ENCODE measurements around the gene GNL3L. TPM values are rescaled to one million over a fixed set of nuclear protein-coding genes. Genes with fewer than 3 reads are reported as not detected.
A peak's percentile ranks its signal among the peaks of the same experiment; 100 is the strongest.

Gene GNL3L
- total and polyA plus RNA-seq, 2 donors from 2014 or later: 2.5 to 45.0 TPM

GRCh38 chrX:54496936-54497335, 33.1 kb upstream of the GNL3L start:
- H3K4me1 ChIP-seq (ENCODE audit: control insufficient read depth in 2 of 3, insufficient read depth in 2 of 3, low read depth in 1 of 3, low read length in 3 of 3): peaks cover 0 to 5% (median 0%) of the 10 kb centered on the region in 3 donors
- intact Hi-C loops (cut with DNase I): no loop called here
- H3K27ac ChIP-seq (ENCODE audit: low read depth in 2 of 2, low read length in 2 of 2): no peak overlapping the region
- H3K9me3 ChIP-seq (ENCODE audit: control insufficient read depth in 2 of 3, insufficient read depth in 1 of 3, low read length in 3 of 3): no peaks in the 10 kb centered on the region
- DNase-seq (no peak), FAIRE-seq (no peak)
- H3K9ac ChIP-seq (ENCODE audit: low read length in 3 of 3): no peak overlapping the region
- TF ChIP-seq, protein P1, sequence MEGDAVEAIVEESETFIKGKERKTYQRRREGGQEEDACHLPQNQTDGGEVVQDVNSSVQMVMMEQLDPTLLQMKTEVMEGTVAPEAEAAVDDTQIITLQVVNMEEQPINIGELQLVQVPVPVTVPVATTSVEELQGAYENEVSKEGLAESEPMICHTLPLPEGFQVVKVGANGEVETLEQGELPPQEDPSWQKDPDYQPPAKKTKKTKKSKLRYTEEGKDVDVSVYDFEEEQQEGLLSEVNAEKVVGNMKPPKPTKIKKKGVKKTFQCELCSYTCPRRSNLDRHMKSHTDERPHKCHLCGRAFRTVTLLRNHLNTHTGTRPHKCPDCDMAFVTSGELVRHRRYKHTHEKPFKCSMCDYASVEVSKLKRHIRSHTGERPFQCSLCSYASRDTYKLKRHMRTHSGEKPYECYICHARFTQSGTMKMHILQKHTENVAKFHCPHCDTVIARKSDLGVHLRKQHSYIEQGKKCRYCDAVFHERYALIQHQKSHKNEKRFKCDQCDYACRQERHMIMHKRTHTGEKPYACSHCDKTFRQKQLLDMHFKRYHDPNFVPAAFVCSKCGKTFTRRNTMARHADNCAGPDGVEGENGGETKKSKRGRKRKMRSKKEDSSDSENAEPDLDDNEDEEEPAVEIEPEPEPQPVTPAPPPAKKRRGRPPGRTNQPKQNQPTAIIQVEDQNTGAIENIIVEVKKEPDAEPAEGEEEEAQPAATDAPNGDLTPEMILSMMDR (IDR thresholded peaks at IDR 0.05; ENCODE audit: borderline replicate concordance, extremely low read depth, insufficient read depth): no peak
- no peaks in the 10 kb centered on the region for H3K27me3 ChIP-seq (ENCODE audit: control insufficient read depth, insufficient read depth, low read length)
- no peaks in the 10 kb centered on the region for H3K36me3 ChIP-seq (ENCODE audit: control insufficient read depth in 2 of 3, insufficient read depth in 3 of 3, low read length in 3 of 3)
- no peak overlapping the region for H3K4me3 ChIP-seq (ENCODE audit: low read length in 3 of 3)

DNA sequence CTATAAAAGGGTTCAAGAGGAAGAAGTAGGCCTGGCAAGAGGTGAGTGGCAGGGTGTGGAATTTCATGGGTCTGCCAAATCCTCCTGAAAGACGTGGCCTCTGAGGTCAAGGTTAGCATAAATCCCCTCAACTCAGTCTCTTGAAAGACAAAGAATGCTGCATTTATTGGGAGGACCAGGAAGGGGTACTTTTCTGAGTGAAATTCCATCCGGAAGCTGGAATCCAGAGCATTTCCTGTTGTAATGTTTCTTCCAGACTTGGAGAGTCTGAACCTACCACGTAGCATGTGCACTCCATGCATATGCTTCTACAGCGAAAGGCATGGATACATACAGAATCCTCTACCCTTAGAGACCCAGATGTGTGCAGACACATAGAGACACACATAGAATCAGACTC, 20.6 kb upstream of the GNL3L start:
- Histone ChIP-seq H3K4me1 (ENCODE audit: control insufficient read depth in 2 of 3, insufficient read depth in 2 of 3, low read depth in 1 of 3, low read length in 3 of 3) (peaks cover 0 to 2% (median 0%) of the 10 kb centered on the region in 3 donors), H3K9ac (ENCODE audit: low read length in 3 of 3) (no peak overlapping the region), H3K36me3 (ENCODE audit: control insufficient read depth in 2 of 3, insufficient read depth in 3 of 3, low read length in 3 of 3) (no peaks in the 10 kb centered on the region), H3K27me3 (ENCODE audit: control insufficient read depth, insufficient read depth, low read length) (no peaks in the 10 kb centered on the region), H3K27ac (ENCODE audit: low read depth in 2 of 2, low read length in 2 of 2) (no peak overlapping the region), H3K9me3 (ENCODE audit: control insufficient read depth in 2 of 3, insufficient read depth in 1 of 3, low read length in 3 of 3) (no peaks in the 10 kb centered on the region), H3K4me3 (ENCODE audit: low read length in 3 of 3) (no peak overlapping the region)
- DNase-seq (peak in 3 of 5 donors; percentile 62 to 91 (median 86)), FAIRE-seq (no peak)
- intact Hi-C loops (cut with DNase I): no loop called here
- TF ChIP-seq, protein P1 (IDR thresholded peaks at IDR 0.05; ENCODE audit: borderline replicate concordance, extremely low read depth, insufficient read depth): no peak

GRCh38 chrX:54529151-54529550, 868 bp upstream of the GNL3L start:
- H3K27ac ChIP-seq (ENCODE audit: low read depth in 2 of 2, low read length in 2 of 2): peak overlapping the region; percentile 93
- intact Hi-C loops (cut with DNase I): no loop called here
- H3K9ac ChIP-seq (ENCODE audit: low read length in 3 of 3): peak overlapping the region in 2 of 3 donors; percentile 67 to 69
- peaks cover 0 to 5% (median 0%) of the 10 kb centered on the region in 3 donors for H3K9me3 ChIP-seq (ENCODE audit: control insufficient read depth in 2 of 3, insufficient read depth in 1 of 3, low read length in 3 of 3)
- peaks cover 0 to 8% (median 0%) of the 10 kb centered on the region in 3 donors for H3K4me1 ChIP-seq (ENCODE audit: control insufficient read depth in 2 of 3, insufficient read depth in 2 of 3, low read depth in 1 of 3, low read length in 3 of 3)
- no peak for FAIRE-seq
- no peaks in the 10 kb centered on the region for H3K36me3 ChIP-seq (ENCODE audit: control insufficient read depth in 2 of 3, insufficient read depth in 3 of 3, low read length in 3 of 3)
- TF ChIP-seq, protein P1 (IDR thresholded peaks at IDR 0.05; ENCODE audit: borderline replicate concordance, extremely low read depth, insufficient read depth): no peak
- H3K4me3 ChIP-seq (ENCODE audit: low read length in 3 of 3): peak overlapping the region; percentile 73 to 88 (median 79)
- no peak for DNase-seq
- H3K27me3 ChIP-seq (ENCODE audit: control insufficient read depth, insufficient read depth, low read length): no peaks in the 10 kb centered on the region

All from kidney (tissue), 14 donors.